Mesenteric fat pad (tissue), 1 donor: Measurements from ENCODE around the gene TAF6. TPM values are rescaled to one million over a fixed set of nuclear protein-coding genes. Genes with fewer than 3 reads are reported as not detected.

ENCODE experiments used
- DNase-seq: peaks from one replicate; pipeline ENCODE4 v3.0.0-alpha.2; 2020; ENCODE audit warnings: low spot score
- long read RNA-seq: library from polyadenylated mRNA; unstranded; transcript quantifications from one replicate; pipeline ENCODE4 v2.0.0, GENCODE V29; 2020
- total RNA-seq: library from RNA; stranded (reverse); fragmentation: NEBNext Ultra II Directional; extraction: Animal tissue kit (Norgen Biotek cat#: 25700); gene quantifications from one replicate; pipeline ENCODE4 v1.2.1, GENCODE V29; 2021
- donor health status: DM: yes; HTN: yes; CAD: no.

Gene TAF6
- 27.7 TPM for total RNA-seq
- long read RNA-seq, transcript TAF6-211 (15 exons, 2,464 nt), result major isoform, 7 of 15 reads
- long read RNA-seq, partial matches to known transcripts, result 2 of 15 reads
- long read RNA-seq, other reads (novel, unspliced or antisense), result 6 of 15 reads

DNA sequence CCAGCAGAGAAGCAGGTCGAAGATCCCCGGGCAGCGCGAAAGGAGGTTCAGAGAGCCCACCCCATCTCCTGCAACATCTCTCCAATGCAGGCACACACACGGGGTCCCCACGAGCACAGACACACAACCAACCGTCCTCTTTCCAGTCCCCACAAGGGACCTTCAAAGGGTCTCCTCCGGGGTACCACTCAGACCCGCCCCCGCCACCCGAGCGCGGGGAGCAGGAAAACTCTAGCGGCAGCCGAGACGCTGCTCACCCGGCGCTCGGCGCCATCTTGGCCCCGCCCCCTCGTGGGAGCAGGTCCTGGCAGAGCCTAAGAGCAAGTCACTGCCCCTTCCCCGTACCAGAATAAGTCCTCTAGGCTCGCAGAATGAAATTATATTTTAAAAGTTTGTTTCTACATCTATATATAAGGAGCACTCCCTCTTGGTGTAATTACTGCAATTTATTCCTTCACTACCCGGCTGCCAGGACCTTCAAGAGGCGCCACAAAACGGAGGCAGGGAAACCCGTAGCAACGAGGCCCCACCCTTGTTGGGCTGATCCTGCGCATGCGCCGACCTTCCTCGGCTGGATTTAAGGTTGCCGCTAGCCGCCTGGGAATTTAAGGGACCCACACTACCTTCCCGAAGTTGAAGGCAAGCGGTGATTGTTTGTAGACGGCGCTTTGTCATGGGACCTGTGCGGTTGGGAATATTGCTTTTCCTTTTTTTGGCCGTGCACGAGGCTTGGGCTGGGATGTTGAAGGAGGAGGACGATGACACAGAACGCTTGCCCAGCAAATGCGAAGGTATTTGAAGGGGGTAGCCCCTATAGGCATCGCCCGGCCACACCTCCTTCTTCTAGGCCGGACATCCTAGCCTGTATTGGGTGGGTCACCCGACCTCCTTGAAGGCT, at the start of gene TAF6, which contains the start of gene CNPY4:
Gene TAF6, minus strand, starts transcription at position 287 of the 898 bp plus-strand sequence. CDS start 5,149 bp downstream, outside the sequence.
Gene CNPY4, plus strand, starts transcription at position 563 of the 898 bp plus-strand sequence. Its CDS starts 111 bp downstream, at position 674.
- DNase-seq, result peak; percentile 97

DNA sequence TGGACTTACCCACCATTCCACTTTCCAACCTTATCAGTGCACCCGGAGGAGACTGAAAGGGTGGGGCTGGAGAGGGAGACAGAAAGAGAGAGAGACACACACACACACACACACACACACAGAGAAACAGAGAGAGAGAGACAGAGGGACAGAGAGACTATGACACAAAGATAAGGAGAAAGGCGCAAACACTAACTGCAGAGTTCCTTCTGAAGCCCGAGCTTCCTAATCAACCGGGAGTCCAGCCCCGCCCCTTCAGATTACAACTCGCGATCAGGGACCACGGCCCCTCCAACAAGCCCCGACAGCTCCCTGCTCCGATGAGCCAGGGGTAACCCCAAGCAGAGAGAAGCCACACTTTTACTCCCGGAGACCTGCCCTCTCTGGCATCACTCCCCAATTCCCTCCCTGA, 48.8 kb upstream of the TAF6 start:
- no peak for DNase-seq

DNA sequence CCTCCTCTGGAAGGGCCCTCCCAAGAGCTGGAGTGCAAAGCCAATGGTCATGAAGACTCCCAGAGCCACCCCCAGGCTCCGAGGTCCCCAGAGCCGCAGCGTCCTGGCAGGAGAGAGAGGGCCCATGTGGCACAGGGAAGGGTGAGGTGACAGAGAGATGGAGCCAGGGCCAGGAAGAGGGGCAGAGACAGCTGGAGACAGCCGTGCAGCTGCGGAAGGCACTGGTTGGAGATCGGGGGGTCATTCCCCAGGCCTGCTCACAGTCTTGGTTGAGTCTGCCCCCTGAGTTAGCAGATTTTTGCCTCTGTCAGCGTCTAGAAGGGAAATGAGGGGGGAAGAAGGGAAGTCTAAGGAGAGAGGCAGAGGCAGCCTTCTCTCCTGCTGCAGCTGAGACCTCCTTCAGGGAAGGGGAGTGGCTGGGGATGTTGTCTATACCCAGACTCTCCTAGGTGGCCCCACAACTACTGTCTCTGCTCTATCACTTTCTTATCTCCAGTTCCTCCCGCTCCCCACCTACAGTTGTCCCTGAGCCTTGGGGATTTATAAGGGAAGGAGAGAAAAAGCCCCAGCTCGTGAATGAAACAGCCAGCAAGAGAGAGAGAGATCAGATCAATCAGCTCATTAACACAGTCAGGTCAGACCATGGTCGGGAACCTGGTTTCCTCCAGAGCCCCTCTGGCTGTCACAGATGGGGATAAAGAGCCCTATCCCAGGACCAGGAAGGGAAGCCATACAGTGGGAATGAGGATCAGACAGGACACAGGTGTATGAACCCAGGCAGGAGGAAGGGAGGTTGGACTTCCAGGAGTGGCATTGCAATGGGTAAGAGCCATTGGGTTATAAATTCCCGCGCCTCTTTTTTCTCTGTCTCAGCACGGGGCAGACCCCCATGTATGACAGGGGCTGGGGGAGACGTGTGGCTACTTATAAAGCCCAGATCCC, 48.1 kb upstream of the TAF6 start:
- no peak for DNase-seq

DNA sequence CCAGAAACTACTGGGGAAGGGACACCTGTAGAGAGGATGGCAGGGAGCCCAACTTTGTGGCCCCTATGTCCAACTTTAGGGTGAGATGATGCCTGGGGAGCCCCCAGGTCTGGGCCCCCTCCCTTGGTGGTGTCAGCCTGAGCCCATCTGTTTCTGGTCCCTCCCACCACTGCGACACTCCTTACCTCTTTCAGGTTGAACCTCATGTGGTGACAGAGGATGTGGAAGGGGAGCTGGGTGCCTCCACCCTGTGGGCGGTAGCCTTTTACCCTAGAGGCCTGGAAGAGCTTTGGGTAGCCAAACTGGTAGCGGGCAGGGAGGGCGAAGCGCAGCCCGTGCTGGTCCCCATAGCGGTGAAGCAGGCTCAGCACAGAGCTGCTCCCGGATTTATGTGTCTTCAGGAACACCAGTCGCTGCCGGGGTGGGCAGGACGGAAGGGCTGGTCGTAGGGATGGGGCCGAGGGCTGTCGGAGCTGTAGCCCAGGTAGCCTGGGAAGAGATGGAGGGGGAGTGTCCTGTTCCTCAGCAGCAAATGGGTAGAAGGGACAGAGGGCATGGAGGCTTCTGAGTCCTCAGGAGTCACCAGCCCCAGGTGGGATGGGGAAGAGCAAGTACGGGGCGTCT, 47.3 kb upstream of the TAF6 start:
- DNase-seq, result no peak

DNA sequence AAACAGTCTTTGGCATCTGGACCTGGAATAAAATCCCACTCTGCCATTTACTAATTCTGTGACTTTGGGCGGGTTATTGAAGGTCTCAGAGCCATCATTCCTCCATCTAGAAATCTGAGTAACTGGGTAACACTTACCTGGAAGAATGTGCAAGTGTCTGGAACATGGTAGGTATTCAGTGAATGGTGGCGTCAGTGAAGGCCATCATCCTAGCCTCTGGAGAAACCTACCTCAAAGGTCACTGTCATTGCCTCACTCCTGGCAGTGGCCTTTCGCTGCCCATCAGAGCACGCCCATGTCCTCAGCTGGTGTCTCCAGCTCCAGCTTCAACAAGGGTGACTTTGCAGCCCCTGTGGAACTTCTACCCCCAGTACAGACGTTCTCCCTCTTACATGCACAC, 44.7 kb upstream of the TAF6 start:
- no peak for DNase-seq

DNA sequence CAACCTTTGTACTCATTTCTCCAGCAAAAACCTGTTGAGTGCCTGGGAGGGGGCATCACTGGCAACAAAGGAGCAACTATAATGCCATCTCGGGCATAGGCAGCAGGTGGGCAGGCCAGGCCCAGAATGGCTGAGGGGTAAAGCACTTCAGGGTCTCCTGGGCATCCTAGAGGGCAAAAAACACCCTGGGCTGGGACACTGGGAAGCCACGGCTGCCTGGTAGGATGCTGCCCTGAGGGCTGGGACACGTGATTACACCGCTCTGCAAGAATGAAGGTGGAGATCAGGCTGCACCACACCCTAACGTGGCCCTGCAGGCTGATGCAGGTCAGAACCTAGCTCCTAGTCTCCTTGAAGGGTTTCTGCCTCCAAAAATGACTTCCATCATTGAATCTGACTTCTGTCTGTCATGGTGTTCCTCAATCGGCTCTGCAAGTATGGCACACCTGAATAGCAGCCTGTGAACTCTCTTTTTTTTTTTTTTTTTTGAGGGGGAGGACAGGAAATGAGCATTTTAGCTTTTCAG, 43.9 kb upstream of the TAF6 start:
- DNase-seq, result no peak

DNA sequence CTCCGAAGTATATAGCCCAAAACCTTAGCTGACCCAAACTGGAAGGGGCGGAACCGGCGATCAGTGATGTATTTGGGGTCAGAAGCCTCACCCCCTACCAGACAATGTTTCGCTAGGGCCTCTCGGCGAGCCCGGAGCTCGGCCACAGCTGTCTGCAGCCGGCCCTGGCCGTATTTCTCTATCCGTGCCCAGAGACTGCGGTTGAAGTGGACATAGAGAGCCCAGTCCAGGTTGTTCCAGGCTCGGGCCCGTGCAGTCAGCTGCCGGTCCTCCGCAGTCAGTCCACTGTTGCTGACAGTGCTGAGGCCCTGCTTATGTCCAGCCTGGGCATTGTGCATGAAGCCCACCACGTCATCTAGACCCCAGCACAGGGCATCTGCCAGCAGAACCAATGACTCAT, 40.9 kb upstream of the TAF6 start:
- no peak for DNase-seq

DNA sequence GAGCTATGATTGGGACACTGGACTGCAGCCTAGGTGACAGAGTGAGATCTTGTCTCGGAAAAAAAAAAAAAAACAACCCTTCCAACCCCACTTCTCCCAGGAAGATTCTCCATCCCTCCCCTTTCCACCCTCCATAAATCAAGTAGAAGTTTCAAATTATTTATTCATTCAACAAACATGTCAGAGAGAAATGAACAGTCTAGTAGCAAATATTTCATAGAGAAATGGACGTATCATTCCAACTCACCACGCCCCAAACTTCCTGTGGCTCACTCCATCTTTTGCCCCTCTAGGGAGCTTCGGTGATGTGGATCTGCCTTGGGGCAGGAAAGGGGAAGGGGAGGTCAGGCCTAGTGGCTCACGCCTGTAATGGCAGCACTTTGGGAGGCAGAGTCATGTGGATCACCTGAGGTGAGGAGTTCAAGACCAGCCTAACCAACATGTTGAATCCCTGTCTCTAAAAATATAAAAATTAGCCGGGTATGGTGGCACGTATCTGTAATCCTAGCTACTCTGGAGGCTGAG, 40.0 kb upstream of the TAF6 start:
- no peak for DNase-seq

DNA sequence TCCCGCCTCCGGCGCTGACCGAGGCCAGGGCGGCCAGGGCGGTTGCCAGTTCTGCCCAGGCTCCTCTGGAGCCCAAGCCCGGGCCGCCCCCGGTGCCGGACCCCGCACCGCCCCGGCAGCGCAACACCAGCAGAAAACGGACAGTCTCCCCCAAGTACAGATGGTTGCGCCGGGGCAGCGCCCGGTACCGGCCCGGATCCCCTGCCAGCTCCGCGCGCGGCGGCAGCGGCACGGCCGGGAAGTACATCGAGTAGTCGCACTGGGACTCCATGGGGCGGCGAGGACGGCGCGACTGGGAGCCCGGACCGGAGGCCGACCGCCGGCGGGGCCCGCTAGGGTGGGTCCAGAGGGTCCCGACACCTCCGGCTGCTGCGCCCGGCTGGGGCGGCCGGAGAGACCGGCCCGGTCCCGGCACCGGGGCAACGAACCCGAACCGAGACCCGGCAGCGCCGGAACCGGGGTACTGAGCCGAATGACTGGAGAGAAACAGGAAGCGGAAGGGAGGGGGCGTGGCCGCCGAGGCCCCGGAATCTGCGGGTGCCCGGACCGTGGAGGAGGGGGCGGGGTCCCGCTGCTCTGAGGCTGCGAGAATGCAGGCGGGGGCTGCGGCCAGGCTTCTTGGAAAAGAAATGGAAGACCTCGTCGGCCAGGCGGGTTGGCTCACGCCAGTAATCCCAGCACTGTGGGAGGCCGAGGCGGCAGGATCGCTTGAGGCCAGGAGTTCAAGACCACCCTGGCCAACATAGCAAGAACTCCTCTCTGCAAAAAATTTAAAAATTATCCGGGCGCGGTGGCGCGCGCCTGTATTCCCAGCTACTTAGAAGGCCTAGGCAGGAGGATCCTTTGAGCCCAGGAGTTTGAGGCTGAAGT, 39.3 kb upstream of the TAF6 start, which contains the start of gene TRAPPC14:
Gene TRAPPC14, minus strand, starts transcription at position 495 of the 870 bp plus-strand sequence. Its CDS starts 224 bp downstream, at position 271.
- DNase-seq, result peak; percentile 97

DNA sequence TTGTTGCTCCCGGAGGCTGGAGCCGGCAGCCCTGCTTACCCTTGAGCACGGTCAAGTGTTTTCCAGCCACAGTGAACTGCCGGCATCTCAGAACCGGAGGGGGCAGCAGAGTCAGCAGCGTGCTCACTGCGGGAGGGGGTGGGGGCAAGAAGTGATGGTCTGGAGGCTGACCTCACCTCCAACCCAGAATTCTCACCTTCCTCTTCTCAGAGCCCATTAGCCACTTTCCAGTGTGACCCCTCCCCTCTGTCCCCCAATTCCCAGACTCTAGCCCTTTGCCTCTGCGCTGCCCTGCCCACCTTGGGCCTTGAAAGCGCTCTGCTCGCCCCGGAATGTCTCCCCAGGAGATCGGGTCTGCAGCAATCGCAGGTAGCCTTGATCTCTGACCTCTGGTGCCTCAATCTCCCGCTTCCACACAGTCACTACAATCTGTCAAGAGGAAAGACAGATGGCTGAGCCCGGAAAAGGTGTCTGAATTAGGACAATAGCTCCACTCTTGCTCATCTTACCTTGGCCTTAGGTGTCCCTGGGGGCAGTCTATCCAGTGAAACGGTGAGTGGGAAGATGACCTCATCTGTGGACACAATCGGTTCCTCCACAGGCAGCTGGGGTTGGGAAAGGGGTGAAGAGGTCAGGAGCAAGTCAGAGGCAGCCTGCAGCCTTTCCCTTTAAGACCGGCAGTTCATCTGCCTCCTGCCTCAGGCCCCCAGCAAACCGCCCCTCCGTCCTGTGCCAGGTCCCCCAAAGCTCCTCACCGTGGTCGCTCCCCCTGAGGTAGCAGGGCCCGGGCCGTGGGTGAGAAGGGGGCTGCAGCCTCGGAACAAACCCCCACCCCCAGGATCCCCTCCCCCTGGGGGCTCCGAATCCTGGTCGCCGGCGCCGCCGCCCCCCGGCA, 38.4 kb upstream of the TAF6 start:
- no peak for DNase-seq

DNA sequence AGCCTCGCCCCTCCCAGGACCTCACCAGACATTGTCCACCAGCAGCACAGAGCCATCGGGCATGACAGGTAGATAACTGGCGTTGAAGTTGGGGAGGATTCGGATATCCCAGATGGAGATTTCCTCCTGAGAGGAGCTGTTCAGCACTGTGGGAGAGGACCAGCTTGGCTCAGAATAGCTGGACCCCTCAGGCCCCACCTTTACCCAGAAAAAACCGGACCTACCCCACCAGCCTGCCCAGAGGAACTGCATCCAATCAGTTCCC, 37.8 kb upstream of the TAF6 start:
- no peak for DNase-seq

DNA sequence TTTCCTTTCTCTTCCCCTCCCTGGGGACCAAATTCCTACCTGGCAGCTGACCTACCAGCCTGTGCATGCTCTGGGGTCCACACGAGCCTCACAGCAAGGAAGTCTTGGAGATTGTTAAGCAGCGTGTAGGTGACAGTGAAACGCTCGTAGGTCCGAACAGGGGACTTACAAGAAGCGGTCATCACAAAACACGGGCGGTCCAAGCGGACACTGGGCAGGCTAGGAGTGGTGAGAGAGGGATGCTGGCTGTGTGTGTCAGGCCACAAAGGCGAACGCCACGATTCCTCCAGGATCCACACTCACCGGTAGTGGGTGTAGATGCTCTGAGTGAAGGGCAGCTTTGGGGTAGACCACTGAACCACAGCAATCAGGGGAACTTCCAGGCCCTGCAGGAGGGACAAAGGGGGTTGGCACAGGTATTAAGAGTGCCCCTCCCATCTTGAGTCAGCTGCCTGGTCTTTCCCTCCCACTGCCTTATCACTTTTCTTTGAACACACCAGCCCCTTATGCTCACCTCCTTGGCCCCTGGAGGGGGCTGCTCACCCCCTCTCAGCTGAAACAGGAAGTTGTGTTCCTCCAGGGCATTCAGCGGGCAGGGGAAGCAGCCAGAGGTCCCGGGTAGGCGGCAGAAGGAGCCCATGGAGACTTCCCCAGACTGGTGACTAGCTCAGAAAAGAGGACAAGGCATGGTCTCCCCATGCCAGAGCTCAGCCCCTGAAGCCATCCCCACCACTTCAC, 37.3 kb upstream of the TAF6 start:
- no peak for DNase-seq

DNA sequence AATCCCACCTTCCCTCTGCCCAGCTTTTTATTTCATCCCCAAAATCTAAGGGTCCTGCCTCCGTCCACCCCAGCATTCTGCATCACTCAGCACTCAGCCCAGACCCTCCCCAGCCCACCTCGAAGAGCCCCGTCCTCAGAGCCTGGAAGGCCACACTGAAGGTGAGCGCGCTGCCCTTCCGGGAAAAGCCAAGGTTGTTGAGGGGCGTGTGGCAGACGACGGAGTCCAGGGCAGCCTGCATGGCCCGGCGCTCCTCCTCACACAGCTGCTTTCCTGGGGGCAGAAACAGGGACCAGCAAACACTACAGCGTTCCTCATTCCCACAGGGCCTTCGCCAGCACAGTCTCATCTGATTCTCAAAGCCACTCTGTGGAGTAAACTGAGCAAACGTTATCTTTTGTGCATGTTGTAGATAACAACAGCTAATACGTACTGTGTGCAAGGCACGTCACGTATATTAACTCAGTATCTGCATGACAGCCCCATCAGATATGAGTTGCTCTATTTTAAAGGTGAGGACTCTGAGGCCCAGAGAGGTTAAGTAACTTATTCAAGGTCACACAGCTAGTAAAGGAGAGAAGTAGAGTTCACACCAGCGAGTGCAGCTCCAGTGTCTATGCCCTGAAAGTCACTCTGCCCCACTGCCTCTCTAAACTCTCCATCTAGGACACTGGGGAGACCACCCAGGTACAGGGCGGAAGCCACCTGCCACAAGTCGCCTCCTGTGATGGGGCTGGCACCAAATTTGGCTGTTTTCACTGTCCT, 36.6 kb upstream of the TAF6 start:
- no peak for DNase-seq

DNA sequence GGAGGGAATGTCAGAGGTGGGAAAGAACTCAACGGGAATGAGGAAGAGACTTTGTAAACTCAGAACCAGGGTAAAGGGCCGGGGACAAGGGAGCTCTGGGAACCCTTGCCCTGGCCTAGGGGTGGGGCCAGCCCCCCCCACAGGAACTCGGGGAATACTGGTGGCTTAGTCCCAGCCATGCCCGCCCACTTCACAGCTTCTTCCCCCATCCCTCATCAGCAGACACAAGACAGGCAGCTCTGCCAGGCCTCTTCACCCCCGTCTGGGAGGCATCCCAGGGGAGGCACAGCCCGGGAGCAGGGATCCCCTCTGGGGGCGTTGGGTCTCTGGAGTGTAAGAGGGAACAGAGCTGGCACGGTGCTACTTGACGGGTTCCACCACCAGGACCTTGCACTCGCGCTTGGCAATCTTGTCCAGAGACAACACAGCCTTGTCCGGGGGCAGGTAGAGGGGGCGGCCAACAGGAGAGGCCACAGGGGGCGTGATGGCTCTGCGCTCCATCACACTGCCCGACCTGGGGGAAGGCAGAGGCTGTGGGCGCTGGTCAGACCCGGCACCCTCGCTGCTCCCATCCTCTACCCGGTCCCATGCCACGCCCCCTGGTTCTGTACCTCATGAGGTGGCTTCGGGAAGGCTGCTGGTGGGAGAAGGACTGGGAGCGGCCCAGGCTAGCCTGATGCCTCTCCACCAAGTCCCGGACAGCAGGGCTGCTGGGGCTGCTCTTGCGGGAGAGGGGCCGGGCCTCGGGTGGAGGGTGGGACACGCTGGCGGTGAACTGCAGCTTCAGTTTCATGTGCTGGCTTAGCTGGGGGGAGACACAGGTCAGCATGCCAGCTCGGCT, 35.7 kb upstream of the TAF6 start:
- no peak for DNase-seq

DNA sequence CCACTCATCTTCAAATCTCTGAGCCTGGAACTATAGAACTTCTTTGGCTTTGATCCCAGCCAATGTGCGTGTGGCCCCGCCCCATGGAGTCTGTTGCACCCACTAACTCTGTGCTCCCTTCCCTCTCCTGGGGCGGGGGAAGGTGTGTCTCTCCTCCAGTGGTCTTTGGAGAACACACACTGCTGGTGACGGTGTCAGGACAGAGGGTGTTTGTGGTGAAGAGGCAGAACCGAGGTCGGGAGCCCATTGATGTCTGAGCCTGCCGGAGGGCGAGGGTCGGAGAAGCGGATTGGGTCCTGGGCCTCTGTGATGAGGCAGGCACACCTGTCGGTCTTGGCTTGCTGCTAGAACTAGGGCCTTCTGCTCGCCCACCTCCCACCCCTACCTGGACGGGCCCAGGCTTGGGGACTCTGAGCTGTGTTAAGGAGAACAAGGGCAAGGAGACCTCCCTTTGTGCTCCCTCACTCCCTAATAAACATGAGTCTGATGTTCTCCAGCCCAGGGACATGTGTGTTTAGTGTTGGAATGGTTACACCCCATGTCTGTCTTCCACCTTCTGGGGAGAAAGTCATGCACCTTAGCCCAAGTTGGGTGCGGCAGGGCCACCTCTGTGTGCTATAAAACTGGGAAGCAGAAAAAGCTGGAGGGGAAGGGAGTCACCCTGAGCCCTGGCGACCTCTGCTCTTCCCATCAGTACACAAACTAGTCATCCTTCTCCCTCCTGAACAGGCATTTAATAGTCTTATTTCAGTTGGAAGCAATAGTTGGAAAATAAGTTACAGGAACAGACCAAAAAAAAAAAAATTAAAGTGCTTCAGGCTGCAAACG, 34.8 kb upstream of the TAF6 start:
- DNase-seq, result no peak
